ENCODE results near the gene IFNA8.

GRCh38 chr9:21412107-21412506, 3.2 kb downstream of the IFNA8 start:
- TF ChIP-seq EZH2 (IDR thresholded peaks at IDR 0.05; ENCODE audit: borderline replicate concordance, insufficient read depth, low read depth, low read length, poor library complexity, severe bottlenecking) (no peak), CTCF (IDR thresholded peaks at IDR 0.05) (no peak)
